NCI-H2029 (cell line): ENCODE results near the gene LMNA.
A peak's percentile ranks its signal among the peaks of the same experiment; 100 is the strongest.
"Not testable (repeated sequence)": the region's sequence is repeated elsewhere in the genome, so short reads cannot be mapped to it uniquely, and the experiment has no call there.

Experiments
- DNase-seq: peaks from one replicate; lab custom pipeline; 2025; lab: John Stamatoyannopoulos, UW

The LMNA gene

DNA sequence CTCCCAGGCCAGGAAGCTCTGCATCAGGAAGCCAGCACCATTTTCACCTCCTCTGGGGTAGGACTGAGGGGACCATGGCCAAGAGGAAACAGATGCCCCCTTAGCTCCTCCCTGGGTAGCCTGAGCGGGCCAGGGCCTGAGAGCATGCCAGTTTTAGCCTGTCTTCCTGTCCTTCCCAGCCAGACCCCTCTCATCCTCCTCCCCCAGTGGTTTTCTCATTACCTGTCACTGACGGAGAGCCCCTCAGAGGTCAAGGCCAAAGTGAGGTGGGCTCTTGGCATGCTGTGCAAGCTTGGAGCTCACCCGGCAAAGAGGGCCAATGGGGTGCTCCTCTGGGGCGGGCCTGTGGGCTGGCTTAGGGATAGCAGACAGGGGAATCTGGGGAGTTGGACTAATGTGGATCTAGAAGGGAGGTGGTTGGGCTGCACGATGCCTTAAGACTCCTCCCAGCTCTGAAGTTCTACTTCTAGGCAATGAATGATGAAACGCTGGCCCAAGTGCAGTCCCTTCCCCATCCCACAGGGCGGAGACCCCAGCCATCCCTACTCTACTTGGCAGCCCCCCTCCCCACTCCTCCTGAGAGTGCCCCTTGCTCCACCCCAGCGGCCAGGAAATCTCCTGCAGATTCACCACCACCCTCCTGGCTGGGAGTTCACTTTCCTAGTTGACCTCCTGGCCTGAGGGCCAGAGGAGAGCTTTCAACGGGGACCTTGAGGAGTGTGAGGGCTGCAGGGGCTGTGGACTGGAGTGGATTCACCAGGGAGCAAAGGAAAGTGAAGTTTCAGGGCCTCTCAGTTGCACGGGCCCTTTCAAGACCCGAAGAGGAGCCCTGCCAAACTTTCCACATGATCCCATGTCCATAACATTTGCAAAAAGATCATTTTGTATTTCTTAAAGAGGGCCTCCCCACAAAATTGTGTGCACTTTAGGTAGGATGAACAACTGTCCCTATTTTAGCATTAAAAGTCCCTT, 9.4 kb upstream of the LMNA start:
- DNase-seq = no peak

DNA sequence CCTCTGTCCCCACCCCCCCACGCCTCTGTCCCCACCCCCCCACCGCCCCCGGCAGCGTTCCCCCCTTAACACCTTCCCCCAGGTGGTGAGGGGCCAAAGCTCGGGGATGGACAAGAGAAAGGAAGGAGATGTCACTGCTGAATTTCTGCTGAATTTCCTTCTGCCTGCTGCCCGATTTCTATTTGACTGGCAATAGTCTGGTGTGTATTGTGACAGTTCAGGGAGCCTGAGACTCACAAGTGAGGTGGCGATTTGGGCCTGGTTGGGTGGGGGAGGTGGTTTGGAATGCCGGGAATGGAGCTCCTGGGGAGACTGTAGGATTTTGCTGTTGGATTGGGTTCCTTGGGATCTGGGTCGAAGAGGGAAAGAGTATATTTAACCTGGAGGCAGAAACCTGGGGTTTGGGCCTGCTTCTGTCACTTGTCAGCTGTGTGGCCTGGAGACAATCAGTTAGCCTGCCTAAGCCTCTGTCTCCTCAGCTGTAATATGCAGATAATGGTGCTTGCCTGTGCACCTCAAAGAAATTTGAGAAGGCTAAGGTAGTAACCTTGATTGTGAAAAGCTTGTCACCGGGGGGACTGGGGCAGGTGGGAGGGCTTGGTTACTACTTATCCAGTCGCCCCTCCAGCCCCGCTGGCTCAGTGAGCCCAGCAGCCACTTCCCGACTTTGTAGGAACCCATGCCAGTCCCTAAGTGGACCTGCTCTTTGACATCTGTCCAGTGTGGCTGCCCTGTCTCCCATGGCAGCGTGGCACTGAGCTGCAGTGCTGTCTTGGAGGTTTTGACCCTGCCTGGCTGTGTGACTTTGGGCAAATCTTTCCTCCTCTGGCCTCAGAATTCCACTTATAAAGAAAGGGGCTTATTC, 7.7 kb upstream of the LMNA start:
- DNase-seq = no peak

DNA sequence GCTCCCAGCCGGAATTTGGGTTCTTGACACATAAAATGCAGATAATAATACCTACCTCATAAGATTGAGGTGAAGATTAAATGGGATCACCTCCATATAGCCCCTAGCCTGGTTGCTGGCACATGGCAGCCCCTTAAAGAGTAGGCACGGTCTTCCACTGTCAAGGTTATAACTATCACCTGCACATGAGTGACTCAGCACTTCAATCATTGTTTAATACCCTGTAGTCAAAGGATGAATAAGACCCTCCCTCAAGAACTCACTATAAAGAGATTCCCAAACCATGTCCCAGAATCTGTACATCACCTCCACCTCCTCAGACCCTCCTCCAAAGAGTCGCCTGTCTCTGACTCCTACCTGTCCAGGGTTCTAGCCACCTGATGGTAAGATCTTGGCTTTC, 6.5 kb upstream of the LMNA start:
- no peak for DNase-seq

- DNase-seq = no peak
Measured at GRCh38 chr1:156108664-156109241, 5.8 kb upstream of the LMNA start.

DNA sequence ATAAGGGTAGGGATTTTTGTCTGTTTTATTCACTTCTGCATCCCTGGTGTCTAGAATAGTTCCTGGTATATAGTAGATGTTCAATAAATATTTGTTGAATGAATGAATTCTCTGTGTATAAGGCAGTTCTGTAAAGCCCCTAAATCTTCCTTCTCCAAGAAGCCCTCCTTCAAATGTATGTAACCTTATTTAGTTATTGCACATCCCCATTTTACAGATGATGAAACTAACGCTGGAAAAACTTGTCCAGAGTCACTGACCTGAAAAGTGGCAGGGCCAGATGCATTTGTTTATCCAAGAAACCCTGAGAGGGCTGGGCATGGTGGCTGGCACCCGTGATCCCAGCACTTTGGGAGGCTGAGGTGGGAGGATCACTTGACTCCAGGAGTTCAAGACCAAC, 4.3 kb upstream of the LMNA start:
- DNase-seq = no peak

- DNase-seq = no peak
Measured at GRCh38 chr1:156111355-156111962, 3.1 kb upstream of the LMNA start.

GRCh38 chr1:156112276-156113137, 2.0 kb upstream of the LMNA start:
- DNase-seq = no peak

DNA sequence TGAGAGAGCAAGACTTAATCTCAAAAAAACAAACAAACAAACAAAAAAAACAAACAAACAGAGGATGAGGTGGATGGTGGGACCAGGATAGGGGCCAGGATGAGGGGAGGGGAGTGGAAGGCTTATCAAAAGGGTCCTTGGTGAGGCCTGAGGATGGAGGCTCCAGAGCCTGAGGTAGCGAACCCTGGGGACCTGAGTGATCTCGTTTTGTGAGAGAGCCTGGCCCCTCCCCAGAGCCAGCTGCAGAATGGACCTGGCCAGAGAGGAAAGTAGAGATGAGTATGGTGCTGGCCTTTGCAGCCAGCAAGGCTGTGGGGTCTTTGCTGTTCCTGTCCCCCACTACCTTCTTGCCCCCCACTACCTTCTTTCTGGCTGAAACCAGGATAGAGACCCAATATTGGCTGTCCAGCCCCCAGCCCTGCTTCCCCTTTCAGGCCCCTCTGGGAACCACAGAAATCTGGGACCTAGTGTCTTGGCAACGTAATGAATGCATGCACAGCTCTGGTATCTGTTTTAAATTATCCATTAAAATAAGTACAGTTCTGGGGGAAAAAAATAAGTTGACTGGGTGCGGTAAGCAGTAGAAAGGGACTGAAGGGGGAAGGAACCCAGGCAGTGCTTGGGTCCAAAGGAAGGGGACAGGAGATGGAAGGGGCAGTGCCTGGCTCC, 1.1 kb upstream of the LMNA start:
- DNase-seq = no peak

GRCh38 chr1:156114919-156115513, 505 bp downstream of the LMNA start:
- DNase-seq = no peak

DNA sequence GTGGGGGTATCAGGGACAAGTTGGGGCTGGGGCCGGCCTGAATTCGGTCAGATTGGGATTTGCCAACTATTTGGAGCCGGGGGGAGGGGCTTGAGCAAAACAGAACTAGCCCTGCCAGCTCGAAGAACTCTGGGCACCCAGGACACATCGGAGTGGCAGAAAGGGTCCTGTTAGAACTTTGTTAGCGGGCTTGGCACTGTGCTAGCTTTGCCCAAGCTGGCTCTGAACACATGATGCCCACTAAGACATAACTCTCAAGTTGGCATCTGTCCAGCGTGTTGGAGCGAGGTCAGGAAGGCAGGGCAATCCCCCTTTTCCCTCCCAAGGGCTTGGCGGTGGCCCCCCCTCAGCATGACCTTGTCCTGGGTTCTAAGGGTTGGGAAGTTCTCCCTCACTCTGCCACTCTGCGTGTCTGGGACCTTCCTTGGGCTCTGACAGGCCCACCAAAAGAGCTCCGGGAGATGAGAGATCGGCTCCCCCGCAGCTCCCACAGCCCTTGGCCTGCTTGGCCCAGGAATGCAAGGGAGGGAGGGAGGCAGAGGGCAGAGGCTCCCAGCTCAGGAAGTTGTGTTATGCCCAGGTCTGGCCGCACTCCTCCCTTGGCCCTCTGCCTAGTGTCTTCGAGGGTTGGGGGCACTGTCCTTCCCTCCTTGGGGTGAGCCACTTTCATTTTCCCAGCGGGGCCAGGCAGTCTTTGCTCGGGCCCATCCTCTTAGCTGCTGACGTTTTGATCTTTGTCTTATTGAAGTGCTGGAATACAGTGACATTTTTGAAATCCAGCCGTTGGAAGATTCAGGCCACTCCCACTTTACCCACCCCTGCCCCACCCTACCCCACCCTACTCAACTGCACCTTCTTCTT, 1.2 kb downstream of the LMNA start:
- peak; percentile 20 for DNase-seq

DNA sequence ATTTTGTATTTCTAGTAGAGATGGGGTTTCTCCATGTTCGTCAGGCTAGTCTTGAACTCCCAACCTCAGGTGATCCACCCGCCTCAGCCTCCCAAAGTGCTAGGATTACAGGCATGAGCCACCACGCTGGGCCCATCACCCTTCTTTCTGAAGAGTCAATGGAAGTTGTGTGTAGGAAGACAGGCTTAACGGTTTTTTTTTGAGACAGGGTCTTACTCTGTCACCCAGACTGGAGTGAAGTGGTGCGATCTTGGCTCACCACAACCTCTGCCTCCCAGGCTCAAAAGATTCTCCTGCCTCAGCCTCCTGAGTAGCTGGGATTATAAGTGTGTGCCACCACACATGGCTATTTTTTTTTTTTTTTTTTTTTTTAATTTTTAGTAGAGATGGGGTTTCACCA, 2.2 kb downstream of the LMNA start:
- not testable (repeated sequence) for DNase-seq

- no peak for DNase-seq
Measured at GRCh38 chr1:156117414-156118176, 3.1 kb downstream of the LMNA start.

- DNase-seq = no peak
Measured at GRCh38 chr1:156118177-156118868, 3.8 kb downstream of the LMNA start.

GRCh38 chr1:156119503-156120209, 5.1 kb downstream of the LMNA start:
- no peak for DNase-seq

DNA sequence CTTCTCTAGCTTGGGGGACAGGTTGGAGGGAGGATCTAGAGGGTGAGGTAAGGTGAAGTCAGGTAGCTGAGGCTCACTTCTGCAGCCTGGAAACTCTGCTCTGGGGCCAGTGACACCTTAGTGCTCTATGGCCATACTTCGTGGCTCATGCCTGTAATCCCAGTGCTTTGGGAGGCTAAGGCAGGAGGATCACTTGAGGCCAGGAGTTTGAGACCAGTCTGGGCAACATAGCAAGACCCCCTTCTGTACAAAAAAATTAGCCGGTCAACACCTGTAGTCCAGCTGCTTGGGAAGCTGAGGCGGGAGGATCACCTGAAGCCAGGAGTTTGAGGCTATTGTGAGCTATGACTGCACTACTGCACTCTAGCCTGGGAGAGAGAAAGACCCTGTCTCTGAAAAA, 5.8 kb downstream of the LMNA start:
- DNase-seq = no peak

DNA sequence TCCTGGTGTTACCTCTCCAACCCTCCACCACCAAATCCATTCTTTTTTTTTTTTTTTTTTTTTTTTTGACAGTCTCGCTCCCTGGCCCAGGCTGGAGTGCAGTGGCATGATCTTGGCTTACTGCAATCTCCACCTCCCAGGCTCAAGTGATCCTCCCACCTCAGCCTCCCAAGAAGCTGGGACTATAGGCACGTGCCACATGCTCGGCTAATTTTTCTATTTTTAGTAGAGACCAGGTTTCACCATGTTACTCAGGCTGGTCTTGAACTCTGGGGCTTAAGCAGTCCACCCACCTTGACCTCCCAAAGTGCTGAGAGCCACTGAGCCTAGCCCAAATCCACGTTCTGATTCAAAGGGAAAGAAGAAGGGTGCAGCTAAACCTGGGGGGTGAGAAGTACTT, 6.5 kb downstream of the LMNA start:
- not testable (repeated sequence) for DNase-seq

DNA sequence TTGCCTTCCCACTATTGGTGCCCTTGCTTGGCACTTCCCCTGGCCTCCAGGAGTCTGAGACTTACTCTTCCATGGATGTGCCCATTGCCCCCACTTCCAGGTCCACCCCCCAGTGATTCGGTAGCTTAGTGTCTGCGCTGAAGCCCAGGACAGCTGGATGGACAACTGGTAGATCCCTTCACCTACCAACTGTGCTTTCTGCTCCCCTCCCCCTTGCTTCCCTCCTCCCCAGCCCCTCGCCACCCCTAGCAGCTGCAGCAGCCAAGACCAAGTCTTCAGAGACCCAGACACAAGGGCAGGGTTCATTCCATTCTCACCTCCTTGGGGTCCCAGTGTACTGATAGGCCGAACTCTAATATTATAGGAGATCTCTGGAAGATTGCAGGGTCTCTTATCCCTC, 6.9 kb downstream of the LMNA start:
- DNase-seq = no peak
